ENCODE results near the gene GTPBP2.
"Not testable (repeated sequence)": the region's sequence is repeated elsewhere in the genome, so short reads cannot be mapped to it uniquely, and the experiment has no call there.

Gene GTPBP2

GRCh38 chr6:43629104-43629504 is at the start of gene GTPBP2:
GTPBP2 (minus strand) TSS chr6:43629264; CDS start chr6:43629162, 102 bp downstream.
- peak; percentile 89 for DNase-seq

- no peak for DNase-seq
Observed at GRCh38 chr6:43678341-43678740, 49.3 kb upstream of the GTPBP2 start.

GRCh38 chr6:43677759-43678158 is 48.7 kb upstream of the GTPBP2 start:
- DNase-seq = no peak

- no peak for DNase-seq
Observed at GRCh38 chr6:43676962-43677606, 48.0 kb upstream of the GTPBP2 start.

GRCh38 chr6:43674921-43675320 is 45.9 kb upstream of the GTPBP2 start:
- no peak for DNase-seq

GRCh38 chr6:43674291-43674690 is 45.2 kb upstream of the GTPBP2 start:
- DNase-seq = no peak

- no peak for DNase-seq
Observed at GRCh38 chr6:43673444-43674084, 44.5 kb upstream of the GTPBP2 start.

GRCh38 chr6:43671801-43672690 is 43.0 kb upstream of the GTPBP2 start:
- DNase-seq = no peak

- DNase-seq = no peak
Observed at GRCh38 chr6:43671011-43671800, 42.1 kb upstream of the GTPBP2 start.

GRCh38 chr6:43670623-43670986 is 41.5 kb upstream of the GTPBP2 start:
- no peak for DNase-seq

GRCh38 chr6:43669922-43670622 is 41.0 kb upstream of the GTPBP2 start:
- DNase-seq = no peak

- no peak for DNase-seq
Observed at GRCh38 chr6:43669050-43669921, 40.2 kb upstream of the GTPBP2 start.

- DNase-seq = peak; percentile 75
Observed at GRCh38 chr6:43668151-43669028, 39.3 kb upstream of the GTPBP2 start.

- no peak for DNase-seq
Observed at GRCh38 chr6:43667245-43668150, 38.4 kb upstream of the GTPBP2 start.

GRCh38 chr6:43666196-43666920 is 37.3 kb upstream of the GTPBP2 start:
- DNase-seq = no peak

- DNase-seq = no peak
Observed at GRCh38 chr6:43665376-43665775, 36.3 kb upstream of the GTPBP2 start.

- DNase-seq = not testable (repeated sequence)
Observed at GRCh38 chr6:43662948-43663347, 33.9 kb upstream of the GTPBP2 start.

GRCh38 chr6:43658161-43658560 is 29.1 kb upstream of the GTPBP2 start:
- DNase-seq = no peak

Measured in NCI-H187 treated with DMSO at 0.1 percent for 48 hours (cell line).